ENCODE data around the gene MRPL19.
A peak's percentile ranks its signal among the peaks of the same experiment; 100 is the strongest.

MRPL19 gene

DNA sequence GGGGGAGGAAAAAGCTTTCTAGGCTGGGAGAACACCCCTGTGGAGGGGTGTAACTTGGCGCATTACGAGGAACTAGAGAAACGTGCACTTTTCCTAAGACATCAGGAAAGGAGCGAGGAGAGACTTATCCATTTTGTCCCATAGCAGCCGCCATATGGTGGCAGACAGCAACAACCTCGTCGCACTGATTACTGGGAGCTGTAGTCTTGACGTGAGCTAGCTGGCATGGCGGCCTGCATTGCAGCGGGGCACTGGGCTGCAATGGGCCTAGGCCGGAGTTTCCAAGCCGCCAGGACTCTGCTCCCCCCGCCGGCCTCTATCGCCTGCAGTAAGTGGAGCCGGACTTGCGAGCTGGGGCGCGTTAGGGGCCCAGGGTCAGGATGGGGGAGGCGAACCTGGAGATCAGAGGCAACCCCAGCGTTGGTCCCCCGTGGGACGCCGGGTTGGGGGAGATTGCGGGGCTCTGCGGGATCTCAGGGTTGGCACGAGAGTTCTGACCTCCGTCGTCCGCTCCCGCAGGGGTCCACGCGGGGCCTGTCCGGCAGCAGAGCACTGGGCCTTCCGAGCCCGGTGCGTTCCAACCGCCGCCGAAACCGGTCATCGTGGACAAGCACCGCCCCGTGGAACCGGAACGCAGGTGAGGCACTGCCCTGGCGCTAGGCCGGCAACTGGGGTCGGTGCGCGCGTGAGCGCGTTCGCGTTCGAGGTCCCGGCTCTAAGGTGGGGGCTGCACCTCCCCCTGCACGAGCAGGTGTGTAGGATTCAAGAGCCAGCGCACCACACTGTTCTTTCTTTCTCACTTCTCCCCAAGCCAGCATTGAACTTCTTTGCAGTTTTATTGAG lies at the start of gene MRPL19:
MRPL19 (plus strand) TSS at position 201 of the 843 bp plus-strand sequence; CDS start at position 226, 25 bp downstream.
- DNase-seq: peak; percentile 57

DNA sequence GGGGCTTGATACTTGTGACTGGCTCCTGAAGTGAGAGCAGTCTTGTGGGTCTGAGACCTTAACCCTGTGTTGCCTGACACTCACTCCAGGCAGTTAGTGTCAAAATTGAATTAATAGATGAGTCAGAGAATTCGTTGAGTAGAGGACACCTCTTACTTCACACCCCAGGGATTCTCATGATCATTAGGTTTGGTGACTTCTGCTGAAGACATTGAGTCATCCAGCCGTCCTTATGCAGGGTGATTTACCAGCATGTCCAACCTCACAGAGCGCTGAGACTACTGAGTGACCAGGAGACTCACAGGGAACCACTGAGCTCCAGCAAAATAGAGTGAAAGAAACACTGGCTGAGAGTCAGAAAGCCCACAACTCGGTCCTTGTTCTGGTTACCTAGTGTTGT lies 49.8 kb upstream of the MRPL19 start:
- DNase-seq: no peak

DNA sequence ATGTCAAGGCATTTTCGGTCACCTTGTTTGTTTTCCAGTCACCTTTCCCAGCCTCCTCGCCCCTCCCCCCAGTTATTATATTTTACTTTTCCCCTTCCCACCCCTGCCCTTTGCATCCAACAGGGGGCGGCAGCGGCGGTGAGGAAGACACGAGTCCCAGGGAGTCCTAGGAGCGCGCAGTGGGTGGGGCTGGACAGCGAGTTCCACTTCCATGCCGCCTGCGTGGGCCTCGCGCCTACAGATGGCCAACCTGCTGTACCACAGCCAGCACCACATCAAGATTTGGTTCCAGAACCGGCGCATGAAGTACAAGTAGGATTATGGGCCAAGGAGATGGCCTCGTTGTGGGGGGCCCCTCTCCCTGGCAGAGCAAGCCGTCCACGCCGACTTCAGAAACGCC lies 48.6 kb upstream of the MRPL19 start:
- no peak for DNase-seq

DNA sequence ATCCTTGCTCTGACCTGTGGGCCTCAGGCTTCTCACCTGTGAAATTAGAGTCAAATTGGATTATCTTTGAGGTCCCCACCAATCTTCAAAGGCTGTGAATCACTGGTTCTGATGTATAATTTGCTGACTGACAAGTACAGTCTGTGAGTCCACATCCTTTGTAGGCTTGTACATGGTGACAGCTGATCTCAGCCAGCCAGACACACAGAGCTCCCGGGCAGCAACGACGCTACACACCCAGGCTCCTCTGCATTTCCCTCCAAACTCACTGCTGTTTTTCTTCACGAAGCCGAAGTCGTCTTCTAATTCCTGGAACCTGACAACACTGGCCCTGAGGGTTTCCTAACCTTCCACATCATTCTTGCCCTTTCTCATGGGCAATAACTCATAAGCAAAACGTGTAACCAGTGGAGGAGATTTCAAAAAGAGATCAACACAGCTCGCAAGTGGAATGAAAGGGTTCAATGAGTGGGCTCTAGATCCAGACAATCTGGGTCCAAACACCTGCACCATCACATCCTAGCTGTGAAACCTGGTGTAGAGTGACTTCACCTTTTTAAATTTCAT lies 47.9 kb upstream of the MRPL19 start:
- DNase-seq: no peak

DNA sequence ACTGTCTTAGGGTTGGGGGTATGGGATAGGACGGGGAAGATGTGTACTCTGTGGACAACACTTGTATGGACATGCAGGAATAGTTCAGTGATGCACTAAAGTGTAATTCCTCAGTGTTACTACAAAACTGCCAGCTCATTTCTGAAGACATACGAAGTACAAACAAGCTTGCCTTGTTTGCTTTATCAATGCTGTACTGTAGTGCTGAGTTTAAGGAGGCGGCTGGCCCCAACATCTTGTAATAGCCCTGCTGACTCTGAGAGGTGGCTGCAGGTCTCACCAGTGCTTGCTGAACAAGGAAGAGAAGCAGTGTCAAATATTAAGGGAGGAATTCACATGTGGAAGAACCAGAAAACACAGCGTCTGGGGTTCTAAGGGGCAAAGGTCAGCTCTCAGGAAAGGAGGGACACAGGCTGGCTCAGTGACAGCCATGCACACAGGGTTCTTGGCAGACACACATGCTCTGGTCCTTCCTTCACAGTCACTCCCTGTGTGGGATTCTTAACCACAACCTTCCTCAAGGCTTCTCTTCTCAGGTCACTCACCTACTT lies 46.0 kb upstream of the MRPL19 start:
- no peak for DNase-seq

DNA sequence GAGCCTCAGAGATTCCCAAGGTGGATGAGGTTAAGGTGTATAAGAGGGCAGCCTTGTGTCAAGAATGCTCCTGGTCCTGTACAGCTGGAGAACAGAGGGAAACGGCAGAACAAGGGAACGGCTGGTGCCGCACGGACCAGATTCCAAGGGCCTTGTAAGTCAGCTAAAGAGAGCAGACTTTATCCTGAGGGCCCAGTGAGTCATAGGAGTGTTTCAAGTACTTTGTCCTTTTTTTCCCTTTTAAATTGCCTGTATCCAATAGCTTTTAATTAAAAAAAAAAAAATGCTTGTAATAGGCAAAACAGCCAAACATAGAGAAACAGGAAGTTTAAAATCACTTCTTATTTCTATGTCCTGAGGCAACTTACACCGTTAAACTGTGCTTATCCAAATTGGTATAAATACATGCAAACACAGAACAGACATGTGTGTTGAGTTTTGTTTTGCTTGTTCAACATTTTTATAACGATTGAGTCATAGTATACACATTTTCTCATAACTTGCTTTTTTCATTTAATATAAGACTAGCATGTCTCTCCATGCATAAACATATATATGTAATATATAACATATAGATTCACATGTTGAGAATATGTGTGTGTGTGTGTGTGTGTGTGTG lies 43.8 kb upstream of the MRPL19 start:
- DNase-seq: no peak

DNA sequence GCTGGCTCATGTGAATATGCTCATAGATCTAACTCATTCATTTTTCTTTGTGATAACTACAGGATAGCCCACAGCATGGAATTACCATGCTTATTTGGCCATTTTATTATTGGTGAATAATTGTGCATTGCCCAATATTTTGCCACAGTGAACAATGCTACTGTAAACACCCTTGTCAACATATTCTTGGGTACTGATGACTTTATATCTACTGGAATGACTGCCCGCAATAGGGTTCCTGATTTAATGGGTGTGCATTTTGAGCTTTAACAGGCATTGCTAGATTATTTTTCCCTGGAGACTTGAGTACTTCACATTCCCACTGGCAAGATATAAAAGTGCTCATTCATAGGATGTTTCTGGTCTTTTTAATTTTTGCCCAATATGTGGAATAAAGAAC lies 43.1 kb upstream of the MRPL19 start:
- DNase-seq: no peak

DNA sequence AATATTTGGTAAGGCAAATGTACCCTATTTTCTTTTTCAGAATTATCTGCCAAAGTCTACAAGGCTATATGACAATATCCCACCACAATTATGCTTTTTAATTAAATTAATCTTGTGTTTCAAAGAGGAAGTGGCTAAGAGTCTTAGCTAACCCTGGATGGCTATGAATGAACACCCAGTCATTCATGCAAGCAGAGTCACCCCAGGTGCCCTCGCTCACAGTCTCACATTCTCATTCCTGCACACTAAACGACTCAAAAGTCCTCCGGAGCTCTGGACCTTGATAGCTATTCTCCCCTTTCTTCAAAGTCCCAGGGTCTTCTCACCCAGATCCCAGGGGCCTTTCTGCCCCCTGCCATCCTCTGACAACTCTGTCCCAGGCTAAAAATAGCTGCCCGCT lies 42.1 kb upstream of the MRPL19 start:
- DNase-seq: no peak

DNA sequence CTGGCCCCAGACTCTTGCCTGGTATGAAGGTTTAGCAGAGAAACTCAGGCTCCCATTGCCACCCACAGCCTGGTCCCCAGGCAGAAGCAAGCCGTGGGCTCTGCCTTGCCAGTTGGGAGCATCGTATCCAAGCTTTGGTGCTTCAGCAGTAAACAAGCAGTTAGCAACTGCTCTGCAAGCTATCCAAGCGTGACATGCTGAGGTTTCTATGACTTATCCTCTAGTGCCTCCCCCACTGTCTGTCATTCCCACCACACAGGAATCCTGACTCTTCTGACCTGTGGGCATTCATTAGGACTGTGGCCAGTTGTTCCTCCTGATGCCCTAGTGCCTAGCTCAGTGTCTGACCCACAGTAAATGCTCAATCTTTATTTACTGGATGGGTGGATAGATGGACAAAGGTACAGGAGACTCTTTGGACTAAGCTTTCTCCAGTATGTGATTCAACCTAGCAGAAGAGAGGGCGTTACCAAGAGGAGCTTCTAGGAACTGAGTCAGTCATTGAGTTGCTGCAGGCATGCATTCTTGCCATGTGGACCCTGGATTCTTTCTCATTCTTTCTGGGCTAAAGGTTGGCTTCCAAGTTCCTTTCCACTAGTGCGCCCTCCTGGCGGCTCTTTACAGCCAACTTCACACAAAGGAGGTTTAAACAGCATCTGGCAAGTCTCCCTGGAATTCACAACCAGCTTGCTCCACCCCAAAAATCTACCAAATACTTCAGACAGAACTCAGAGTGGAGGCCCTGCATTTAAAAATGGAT lies 40.6 kb upstream of the MRPL19 start:
- no peak for DNase-seq

DNA sequence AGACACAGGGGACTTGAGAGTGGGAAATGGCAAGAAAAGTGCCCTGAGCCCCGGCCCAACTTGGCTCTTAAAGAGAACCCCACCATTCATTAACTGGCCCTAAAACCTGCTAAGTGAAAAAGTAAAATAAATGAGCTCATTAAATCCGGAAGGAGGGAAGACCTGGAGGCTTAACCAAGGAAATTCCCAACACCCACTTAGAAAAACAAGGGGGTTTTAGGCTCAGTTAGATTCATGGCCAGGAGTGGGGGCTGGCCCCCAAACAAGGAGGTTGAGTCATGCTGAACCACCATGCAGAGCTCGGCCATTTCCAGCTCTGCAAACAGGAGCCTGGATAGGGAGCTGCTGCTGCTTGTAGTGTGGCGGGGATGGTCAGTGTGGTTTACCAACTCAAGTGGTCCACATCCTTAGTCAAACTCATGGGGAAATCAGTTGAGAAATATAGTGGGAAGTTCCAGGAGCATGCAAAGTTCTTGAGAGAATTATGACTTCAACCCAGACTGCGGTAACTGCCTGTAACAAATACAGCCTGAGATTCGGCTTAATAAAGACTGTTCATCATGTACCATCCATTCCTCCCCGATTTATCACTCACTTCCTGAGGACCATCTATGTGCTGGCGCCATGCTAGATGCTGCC lies 39.7 kb upstream of the MRPL19 start:
- DNase-seq: no peak

DNA sequence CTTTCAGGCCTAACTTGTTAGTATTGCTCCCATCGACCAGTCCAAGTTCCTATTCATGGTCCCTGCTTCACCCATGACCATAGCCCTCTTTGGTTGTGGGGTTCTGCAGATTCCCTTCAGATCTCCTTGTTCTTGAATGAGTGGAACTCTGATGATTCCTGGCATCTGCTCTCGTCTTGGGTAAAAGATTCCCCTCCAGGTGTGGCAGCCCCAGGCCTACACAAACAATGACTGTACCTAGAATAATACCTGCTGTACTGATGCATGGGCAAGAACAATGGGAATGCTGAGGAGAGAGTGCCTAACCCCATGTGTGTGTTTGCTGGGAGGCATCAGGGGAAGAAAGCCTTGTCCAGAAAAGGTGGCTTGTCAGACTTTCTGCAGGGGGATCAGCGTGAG lies 39.2 kb upstream of the MRPL19 start:
- DNase-seq: no peak

DNA sequence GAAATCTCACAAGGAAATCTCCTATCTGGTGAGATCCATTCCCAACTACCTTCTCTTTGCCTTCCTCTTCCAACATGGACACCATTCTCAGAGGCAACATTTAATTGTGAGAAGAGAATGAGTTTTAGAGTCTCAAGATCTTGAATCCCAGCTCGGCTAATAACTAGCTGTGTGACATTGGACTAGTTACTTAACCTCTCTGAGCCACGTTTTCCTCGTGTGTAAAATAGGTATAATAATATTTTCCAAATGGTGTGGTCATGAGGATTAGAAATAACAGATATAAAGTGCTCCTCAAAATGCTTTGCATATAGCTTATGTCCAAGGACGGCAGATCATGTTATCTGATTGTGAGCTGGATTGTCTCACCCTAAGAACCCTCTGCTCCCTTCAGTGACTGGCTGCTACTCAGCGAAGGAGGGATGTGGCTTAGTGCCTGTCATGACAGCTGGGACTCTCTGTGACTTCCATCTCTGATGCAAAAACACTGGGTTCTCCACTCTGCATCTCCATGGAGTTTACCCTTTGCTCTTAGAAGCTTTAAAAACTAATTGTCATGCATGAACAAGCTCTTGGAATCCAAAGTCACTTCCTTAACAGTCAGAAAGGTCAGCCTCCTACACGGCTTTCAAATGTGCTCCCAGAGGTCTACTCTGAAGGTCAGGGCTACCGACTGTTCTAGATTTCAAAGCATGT lies 38.4 kb upstream of the MRPL19 start:
- no peak for DNase-seq

DNA sequence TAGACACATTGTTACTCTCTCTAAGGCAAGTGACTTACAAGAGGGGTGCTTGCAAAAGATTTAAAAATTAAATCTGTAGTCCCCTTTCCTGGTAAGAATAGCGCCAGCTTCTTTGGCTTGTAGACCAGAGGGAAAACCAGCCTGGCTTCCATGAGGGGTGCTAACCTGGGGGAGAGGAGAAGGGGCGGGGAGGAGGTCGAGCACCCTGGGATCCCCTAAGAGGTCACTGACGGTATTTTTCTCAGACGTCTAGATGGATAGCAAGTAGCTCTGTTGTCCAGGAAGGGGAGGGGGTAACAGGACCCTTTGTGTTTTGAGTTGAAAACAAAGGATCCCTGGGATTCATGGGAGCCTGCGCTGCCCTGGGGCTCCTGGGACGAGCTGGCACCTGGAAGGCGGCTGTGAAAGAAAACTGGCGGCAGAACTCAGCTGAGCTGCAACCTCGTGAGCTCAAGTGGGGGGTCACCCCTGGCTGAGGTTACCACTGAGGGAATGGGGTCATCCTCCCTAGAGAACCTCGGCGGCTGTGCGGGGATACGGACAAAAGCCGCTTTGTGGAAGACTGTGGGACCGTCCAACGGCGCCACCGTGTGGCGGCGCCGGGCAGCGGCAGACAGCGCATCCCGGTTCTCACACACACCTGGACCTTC lies 37.8 kb upstream of the MRPL19 start:
- DNase-seq: no peak

DNA sequence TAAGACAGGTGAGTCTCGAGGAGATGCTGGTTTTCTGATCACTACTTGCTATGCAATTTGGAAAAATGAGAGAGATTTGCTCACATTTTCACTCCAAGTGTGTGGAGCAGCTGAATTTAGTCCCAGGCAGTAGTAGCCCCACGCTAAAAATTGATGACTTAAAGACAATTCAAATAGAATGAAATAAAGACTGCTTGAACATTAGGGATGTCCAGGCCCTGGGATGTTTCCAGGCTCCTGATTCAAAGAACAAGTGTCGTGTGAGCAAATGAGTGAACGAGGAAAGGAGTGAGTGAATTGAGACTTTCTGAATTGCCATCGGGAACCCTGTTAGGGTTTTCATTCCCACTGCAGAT lies 37.3 kb upstream of the MRPL19 start:
- DNase-seq: no peak

DNA sequence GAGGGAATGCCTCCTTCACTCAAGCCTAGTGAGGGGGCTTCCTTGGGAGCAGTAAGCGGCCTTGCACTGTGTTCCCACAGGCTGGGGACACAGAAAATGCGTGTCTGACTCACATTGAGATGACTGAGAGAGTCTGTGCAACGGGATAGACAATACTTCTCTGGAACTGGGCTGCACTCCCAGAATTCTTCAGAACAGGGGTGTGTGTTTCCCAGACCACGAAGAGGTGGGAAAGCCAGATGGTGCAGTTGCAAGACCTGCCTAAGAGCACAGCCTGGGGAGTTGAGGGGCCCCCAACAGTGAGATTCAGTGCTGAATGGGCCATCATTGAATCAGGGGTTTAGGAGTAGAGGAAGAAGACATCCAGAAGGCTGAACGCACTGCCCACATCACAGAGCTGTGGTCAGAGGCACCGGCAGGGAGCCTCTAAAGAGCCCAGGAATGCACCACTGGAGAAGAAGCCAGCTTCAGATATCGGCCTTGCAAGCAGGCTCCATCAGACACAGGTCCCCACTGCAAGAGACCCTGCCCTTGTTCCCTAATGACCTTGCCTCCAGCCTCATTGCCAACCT lies 36.6 kb upstream of the MRPL19 start:
- no peak for DNase-seq

DNA sequence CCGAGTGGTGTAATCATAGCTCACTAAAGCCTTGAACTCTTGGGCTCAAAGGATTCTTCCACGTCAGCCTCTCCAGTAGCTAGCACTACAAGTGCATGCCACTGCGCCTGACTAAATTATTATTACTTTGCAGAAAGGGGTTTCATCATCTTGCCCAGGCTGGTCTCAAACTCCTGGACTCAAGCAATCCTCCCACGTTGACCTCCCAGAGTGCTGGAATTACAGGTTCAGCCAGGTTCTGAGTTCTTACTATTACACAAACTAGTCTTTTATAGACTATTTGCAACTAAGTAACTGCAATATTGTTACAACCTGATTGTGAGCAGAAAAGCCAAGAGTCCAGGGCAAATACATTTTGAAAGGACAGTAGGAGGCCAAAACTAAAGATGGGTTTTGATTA lies 35.9 kb upstream of the MRPL19 start:
- DNase-seq: no peak

DNA sequence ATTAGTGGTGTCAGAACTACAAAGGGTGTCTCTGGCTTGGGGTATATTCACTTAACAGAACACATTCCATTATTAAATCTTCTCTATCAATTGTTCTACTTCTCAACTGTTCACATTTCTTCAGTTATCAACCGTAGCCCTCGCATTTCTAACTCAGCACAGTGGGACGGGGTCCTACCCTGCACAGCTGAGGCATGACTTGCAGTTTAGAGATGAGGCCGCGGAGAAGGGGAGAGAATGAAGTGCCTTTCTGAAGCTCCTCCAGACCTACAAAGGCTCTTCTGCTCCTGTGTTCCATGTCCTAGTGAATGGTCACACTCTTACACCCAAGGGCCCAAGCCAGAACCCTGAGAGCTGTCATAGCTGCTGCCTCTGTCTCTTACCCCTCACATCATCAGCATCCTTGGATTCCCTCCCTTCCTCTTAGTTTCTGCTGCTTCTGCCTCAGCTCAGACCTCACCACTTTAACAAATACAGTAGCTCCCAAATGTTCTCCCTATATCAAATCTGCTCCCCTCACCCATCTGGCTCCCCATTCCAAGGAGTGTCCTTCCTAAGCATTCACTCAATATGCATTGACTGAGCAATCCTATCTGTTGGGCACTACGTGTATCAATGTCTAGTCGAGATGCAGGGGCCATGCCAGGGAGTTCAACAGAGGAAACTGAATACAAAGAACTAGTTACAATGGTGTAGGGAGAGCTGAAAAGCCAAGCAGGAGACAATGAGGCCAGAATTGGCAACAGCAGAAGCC lies 34.3 kb upstream of the MRPL19 start:
- no peak for DNase-seq

DNA sequence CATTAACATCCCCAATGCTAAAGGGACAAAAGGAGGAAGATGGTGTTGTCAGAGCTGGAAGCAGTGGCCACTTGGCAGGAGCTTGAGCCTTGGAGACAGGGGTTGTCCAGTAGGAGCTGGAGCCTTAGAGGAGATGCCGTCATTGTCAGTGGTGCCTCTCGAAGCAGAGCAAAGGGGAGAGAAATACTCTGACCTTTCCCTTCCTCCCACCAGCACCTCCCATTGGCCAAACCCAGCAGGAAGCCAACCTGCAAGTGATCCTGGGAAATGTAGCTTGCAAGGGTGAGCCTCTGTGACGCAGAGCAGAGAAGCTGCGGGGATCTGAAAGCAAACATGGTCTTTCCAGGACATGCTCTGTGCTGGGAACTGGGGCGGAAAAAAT lies 33.7 kb upstream of the MRPL19 start:
- no peak for DNase-seq

DNA sequence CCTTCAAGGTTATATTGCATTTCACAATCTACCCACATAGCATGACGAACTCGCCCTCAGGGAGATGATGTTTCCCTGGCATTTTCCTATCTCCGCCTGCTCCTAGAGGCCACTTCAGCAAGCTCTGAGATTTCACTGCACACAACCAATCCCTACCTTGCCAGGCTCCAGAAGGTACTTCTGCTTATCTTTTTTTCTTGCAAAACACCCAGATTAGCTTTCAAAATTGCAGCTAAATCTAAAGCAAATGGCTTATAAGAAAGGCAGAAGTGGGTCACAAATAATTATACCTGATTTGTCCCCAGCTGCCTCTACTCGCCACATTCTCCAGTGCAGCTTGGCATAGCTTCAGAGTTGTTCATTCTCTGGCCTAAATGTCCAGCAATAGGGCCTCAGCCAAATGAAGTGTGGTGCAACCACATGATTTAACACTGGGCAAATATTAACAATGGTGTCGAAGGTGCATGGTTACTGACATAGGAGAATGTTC lies 32.4 kb upstream of the MRPL19 start:
- no peak for DNase-seq

DNA sequence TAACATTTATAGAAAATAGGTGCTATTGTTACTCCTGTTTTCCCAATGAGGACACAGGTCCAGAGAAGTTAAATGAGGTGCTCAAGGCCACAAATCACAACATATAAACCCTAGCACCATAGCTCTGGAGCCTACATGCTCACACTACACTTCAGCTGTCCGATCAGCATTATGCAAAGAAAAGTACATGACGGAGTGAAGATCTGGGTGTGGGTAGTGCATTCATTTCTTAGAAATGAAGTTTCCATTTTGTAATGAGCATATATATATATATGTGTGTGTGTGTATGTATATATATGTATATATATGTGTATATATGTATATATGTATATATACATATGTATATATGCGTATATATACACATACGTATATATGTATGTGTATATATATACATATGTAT lies 30.2 kb upstream of the MRPL19 start:
- DNase-seq: no peak
